HG02759 (cell line): ENCODE measurements around the gene PEX10.
A peak's percentile ranks its signal among the peaks of the same experiment; 100 is the strongest.
"Not testable (repeated sequence)": the region's sequence is repeated elsewhere in the genome, so short reads cannot be mapped to it uniquely, and the experiment has no call there.

Experiments
- ATAC-seq: cut with Tn5 transposase; IDR thresholded peaks from one replicate; pipeline ENCODE4 v1.9.1; 2021; ENCODE audit warnings: mild to moderate bottlenecking, moderate library complexity; ENCODE audit not compliant: unreplicated experiment

The PEX10 gene

GRCh38 chr1:2412395-2412772, at the start of gene PEX10:
PEX10 (minus strand) TSS chr1:2412564; CDS start chr1:2412502, 62 bp downstream.
- ATAC-seq = peak; percentile 89

DNA sequence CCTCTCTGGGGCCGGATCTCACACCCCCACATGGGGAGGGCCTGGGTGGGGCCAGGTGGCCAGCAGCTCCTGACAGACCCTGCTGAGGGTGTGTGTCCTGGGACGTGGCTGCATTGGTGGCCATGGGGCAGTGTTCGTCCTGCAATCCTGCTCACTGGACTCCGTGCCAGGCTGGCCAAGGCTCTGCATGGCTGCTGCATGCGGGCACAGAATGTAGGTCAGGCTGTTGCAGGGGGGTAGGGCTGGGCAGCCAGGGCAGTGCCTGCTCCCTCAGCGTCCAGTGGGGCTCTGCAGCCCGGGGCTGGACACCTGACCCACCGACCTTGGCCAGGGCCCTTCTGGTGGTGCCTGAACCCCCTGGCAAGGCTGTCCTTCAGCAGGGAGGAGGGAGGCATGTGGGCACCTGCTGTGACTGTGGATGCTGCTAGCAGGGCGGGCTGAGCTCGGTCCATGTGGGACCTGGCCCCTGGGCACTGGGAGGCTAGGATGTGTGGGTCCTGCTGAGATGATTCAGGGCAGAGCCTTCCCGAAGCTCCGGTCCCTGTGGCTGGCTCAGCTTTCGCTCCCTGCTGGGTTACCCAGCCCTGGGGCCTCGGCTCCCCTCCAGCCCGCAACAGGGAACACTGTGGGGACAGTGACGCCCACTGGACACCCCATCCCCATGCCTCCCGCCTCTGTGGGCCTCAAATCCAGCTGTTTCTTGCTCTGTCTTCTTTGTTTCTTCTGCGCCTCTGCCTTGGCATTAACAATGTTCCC, 48.8 kb upstream of the PEX10 start:
- no peak for ATAC-seq

- ATAC-seq = no peak
These were observed 47.8 kb upstream of the PEX10 start for GRCh38 chr1:2460203-2460602.

DNA sequence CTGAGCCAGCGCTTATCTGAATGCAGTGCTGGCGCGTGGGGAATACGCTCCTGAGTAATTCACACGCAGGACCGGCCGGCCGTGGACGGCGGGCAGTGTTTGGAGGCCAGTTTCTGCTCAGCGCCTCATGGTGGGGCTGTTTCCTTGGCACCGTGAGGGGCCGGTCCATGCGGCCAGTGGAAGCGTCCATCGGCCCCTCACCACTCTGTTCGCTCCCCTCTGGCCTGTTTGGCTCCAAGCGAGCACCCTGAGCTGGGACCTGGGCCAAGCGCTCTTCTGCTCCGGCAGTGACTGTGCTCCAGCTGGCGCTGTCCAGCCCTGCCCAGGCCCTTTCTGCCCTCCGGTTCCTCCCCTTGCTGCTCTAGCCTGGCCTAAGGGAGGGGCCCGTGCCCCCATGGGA, 47.4 kb upstream of the PEX10 start:
- no peak for ATAC-seq

- ATAC-seq = not testable (repeated sequence)
These were observed 46.9 kb upstream of the PEX10 start for GRCh38 chr1:2459102-2459753.

GRCh38 chr1:2458687-2459086, 46.3 kb upstream of the PEX10 start:
- no peak for ATAC-seq

DNA sequence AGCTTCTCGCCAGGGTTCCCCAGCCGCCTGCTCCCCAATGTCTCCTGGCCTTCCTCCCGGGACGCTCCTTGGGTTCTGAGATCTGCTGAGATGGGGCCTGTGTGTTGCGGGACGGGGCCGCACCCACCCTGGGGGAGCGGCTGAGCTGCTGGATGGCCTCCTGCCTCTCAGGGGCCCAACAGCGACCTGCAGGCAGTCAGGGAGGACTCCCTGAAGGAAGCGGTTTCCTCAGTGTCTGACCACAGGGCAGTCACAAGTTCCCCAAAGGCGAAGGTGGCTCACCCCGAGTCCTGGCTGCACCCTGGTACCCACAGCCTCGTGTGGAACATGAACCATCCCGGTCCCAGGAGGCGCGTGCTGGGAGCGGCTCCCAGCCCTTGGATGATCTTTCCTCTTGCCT, 45.1 kb upstream of the PEX10 start:
- no peak for ATAC-seq

- no peak for ATAC-seq
These were observed 43.4 kb upstream of the PEX10 start for GRCh38 chr1:2455757-2456156.

GRCh38 chr1:2454227-2454626, 41.9 kb upstream of the PEX10 start:
- no peak for ATAC-seq

DNA sequence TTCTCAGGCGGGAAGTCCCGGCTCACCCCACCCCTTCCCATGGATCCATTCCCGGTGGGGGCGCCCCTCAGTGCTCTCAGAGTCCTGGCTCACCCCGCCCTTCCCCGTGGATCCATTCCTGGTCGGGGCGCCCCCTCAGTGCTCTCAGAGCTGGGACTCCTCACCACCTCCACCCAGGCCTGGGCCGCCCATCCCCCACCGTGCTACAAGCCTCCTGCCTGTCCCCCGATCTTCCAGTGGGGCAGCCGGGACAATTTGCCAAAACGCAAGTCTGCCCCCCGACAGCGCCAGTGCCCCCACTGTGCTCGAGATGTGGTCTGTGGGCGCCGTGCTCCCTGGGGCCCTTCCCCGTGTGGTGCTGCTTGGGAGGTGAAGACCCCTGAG, 40.6 kb upstream of the PEX10 start:
- no peak for ATAC-seq

DNA sequence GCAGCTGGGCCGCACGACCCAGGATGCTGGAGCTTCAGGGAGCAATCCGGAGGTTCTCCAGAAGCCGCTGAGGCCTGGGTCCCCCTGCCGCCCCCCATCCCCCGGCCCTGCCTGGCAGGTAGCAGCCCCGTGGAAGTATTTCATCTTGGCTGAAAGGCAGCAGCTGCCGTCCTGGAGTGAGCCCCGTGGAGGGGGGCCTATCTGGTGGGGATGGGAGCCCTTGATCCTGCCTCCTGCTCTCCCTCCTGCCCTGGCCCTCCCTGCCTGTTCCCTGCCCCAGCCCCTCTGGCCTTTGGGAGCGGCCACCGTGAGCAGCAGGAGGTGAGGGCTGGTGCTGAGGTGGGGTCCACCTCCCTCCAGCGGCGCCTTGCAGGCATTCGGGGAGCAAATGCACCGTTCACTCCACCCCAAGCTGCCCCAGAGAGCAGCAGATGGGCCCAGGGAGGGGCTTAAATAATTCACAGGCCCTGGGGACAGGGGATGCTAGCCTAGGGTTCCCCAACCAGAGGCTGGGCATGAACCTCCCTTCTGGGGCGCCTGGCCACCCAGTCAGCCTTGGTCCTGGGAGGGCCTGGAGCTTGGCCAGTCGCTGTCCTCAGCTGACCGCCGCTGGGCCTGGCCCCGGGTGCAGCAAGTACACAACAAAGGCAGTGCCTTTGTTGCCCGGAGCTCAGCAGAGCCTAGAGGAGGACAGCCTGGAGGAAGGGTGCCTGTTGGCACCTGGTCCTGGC, 40.0 kb upstream of the PEX10 start:
- ATAC-seq = no peak

GRCh38 chr1:2451741-2452140, 39.4 kb upstream of the PEX10 start:
- no peak for ATAC-seq

DNA sequence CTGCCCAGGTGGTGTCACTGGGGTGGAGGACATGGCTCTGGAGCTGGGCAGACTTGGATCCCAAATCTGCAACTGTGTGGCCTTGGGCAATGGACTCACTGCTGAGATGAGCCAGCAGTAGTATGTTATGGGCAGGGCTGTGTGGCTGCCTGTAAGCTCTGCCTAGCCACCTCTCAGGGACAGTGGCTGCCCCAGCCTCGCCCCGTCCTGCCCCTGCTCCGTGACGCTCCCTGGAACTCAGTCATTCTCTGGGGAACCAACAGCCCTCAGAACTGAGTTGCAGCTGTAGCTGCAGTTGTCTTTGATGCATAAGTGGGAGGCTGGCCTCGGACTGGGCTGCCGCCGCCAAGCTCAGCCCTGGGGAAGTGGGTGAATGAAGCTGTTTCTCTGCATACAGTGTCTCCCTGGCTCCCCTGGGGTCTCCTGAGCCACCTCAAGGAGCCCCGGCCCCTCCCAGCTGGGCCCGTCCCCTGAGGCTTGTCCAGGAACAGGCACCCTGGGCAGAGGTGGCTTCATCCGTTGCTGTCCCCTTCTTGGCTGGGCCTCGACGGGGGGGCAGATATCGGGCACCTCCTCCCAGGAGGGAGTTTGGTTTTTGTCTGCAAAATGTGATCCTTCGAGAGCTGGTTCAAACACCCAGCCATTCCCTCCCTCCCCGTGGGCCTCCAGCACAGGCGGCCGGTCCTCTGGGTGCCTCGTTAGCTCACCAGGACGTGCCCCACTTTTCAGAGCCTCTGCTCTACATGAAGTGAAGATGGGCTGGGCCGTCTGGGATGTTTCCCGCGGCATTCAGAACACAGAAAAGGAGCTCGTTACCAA, 37.5 kb upstream of the PEX10 start:
- ATAC-seq = no peak

- no peak for ATAC-seq
These were observed 35.7 kb upstream of the PEX10 start for GRCh38 chr1:2448098-2448445.

DNA sequence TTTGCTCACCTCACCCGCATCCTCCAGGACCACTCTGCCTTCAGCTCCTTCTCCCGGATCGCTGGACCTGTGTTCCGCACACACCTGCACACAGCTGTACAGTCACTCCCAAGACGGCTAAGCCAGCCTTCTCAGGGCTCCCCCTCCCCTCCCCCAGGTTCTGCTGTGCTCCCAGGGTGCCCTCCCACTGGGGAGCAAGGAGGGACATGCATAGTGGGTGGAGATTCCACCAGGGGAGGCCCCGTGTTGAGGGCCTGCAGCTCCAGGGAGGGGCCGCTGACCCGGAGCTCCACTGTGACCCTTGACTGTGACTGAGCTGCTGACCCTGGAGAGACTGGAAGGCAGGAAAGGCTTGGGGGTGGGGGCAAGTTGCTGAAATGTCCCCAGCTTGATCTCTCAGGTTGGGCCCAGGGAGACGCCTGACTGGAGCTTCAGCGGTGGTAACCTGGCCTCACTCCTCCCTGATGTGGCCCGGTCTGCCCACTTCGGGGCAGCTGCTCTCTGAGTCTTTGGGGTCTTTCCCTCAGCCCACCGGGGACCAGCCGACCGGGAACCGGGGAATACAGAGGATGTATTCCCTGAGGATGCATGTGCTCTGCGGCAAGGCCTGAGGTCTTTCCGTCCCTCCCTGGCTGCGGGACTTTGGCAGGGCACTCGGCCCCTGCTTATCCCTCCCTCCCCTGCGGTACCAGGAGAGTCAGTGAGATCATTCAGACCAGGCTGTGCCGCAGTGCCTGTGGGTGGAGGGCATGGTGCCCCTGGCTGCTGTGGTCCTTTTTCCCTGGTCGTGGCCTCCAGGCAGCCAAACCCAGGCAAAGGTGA, 35.1 kb upstream of the PEX10 start:
- ATAC-seq = no peak

- ATAC-seq = no peak
These were observed 34.5 kb upstream of the PEX10 start for GRCh38 chr1:2446861-2447260.

DNA sequence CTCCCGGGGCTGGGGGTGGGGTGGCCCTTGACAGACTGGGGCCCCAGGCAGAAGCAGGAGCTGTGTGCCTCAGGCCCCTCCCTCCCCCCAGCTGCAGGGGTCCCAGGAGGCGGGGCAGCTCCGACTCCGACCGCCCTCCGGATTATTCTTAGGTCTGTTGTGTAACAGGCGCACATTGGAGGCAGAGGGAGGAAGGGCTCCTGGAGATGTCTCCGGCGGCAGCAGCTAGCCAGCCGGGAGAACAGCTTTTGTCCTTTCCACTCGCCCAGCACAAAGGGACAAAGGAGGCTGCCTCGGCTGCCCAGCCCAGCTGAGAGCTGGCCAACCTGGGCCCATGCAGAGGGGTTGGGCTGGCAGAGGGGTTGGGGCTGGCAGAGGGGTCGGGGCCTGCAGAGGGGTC, 34.0 kb upstream of the PEX10 start:
- ATAC-seq = no peak

GRCh38 chr1:2445823-2446215, 33.5 kb upstream of the PEX10 start:
- no peak for ATAC-seq

DNA sequence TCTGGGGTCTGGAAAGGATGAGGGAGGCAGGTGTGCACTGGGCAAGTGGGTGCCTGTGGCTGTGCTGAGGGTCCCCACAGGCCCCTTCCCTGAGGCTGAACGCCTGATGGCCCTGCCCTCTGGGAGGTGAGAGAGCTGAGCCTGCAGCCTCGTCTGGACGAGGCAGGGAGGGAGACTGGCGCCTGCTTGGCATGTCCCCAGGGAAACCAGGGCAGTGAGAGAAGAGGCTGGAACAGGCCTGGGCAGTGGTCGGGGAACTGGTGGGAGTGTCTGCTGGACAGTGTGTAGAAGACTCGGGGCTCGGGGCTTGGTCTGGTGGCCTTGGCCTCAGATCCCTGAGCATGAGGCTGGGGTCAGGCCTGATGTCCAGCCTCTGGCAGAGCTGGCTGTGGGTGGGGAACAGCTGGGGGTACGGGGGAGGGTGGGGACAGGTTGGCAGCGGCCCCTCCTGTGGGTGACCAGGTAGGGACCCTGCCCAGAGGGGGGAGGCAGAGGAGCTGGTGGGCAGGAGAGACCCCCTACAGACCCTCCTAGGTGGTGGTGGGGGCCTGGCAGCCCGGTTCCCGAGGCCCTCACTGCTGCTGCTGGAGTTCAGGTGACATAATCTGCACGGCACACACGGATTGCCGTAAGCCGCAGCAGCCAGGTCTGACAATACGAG, 32.9 kb upstream of the PEX10 start:
- no peak for ATAC-seq

- no peak for ATAC-seq
These were observed 31.8 kb upstream of the PEX10 start for GRCh38 chr1:2444138-2444591.
